OCI-LY3 (cell line): Measurements from ENCODE around the gene TRIM61.

ENCODE experiments used
- CTCF ChIP-seq: fragments of 200-600, 300-600 bp; sonication (generic); IDR thresholded peaks from 2 replicates; pipeline ENCODE4 v1.5.1; 2014; ENCODE audit warnings: antibody characterized with exemption, low read length, low read depth
- EZH2phosphoT487 ChIP-seq: fragments of 200-600 bp; shearing (Covaris generic); IDR thresholded peaks from 2 replicates; pipeline ENCODE4 v1.6.1; 2018; ENCODE audit warnings: antibody characterized with exemption, mixed run types, low read depth

DNA sequence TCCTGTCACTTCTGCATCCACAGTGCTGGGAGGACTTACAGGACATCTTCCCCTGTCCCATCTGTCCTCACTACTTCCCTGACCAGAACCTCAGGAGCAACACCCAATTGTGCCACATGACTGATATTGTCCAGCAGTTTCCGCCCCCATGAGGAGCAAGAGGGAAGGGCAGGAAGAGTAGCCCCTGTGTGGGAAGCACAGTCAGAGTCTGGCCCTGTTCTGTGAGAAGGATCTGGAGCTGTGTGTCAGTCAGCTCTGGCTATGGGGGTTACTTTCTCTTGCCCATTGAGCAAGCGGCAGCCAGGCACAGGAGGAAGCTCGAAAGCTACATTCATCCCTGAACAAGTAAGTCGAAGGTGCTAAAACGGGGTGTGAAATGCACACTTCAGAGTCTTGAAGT, 39.5 kb upstream of the TRIM61 start:
- TF ChIP-seq CTCF (peak; percentile 13; the same call in 1 of the 2 replicates), EZH2phosphoT487 (no peak)
